GM23338 (cell line): ENCODE results near the gene FREY1. TPM values are rescaled to one million over a fixed set of nuclear protein-coding genes. Genes with fewer than 3 reads are reported as not detected.
A peak's percentile ranks its signal among the peaks of the same experiment; 100 is the strongest.

ENCODE experiments used
- ATAC-seq: fragments of 200-7000 bp; cut with Tn5 transposase; 3 replicates; pipeline ENCODE4 v1.9.1; 2020
- DNase-seq: peaks from one replicate; pipeline ENCODE4 v3.0.0-alpha.2; 2015; ENCODE audit warnings: low spot score
- H2AFZ ChIP-seq: fragments of 200-600 bp; sonication (generic); 2 replicates; pipeline ENCODE4 v1.8.0; 2016; ENCODE audit warnings: antibody characterized with exemption, mild to moderate bottlenecking, moderate library complexity
- H3F3A ChIP-seq: fragments of 200-600 bp; sonication (generic); replicated peaks from 2 replicates; pipeline ENCODE4 v1.8.0; 2017; ENCODE audit warnings: antibody characterized with exemption, mixed run types, low read depth
- H3K27ac ChIP-seq: fragments of 200-600 bp; sonication (generic); 2 replicates; pipeline ENCODE4 v1.6.1; 2016; ENCODE audit warnings: low read depth
- H3K27me3 ChIP-seq: fragments of 200-600 bp; sonication (generic); 2 replicates; pipeline ENCODE4 v1.8.0; 2016; ENCODE audit warnings: mild to moderate bottlenecking, mixed run types, moderate library complexity; ENCODE audit not compliant: insufficient read depth
- H3K36me3 ChIP-seq: fragments of 200-600 bp; sonication (generic); 2 replicates; pipeline ENCODE4 v1.8.0; 2016; ENCODE audit warnings: mild to moderate bottlenecking; ENCODE audit not compliant: insufficient read depth
- H3K4me1 ChIP-seq: fragments of 200-600 bp; sonication (generic); 2 replicates; pipeline ENCODE4 v1.8.0; 2016; ENCODE audit warnings: mild to moderate bottlenecking, moderate library complexity; ENCODE audit not compliant: insufficient read depth
- H3K4me2 ChIP-seq: fragments of 200-600 bp; sonication (generic); 2 replicates; pipeline ENCODE4 v1.7.1; 2017; ENCODE audit warnings: mixed run types
- H3K4me3 ChIP-seq: fragments of 200-600 bp; sonication (generic); 2 replicates; pipeline ENCODE4 v1.6.1; 2016; ENCODE audit warnings: mixed run types
- H3K79me2 ChIP-seq: fragments of 200-600 bp; sonication (generic); replicated peaks from 2 replicates; pipeline ENCODE4 v1.8.0; 2017; ENCODE audit warnings: mild to moderate bottlenecking; ENCODE audit not compliant: insufficient read depth
- H3K9me2 ChIP-seq: fragments of 200-600 bp; sonication (generic); 2 replicates; pipeline ENCODE4 v1.8.0; 2017; ENCODE audit not compliant: insufficient read depth
- H4K20me1 ChIP-seq: fragments of 200-600 bp; sonication (generic); replicated peaks from 2 replicates; pipeline ENCODE4 v1.8.0; 2017; ENCODE audit warnings: mild to moderate bottlenecking; ENCODE audit not compliant: insufficient read depth
- H3K27ac Mint-ChIP-seq: 2 replicates; pipeline ENCODE4 v1.8.0; 2020; ENCODE audit warnings: inconsistent platforms, mild to moderate bottlenecking, moderate library complexity, mixed read lengths
- H3K27me3 Mint-ChIP-seq: 3 replicates; pipeline ENCODE4 v1.8.0; 2022; ENCODE audit warnings: low read depth, mild to moderate bottlenecking, moderate library complexity, mixed read lengths, inconsistent platforms; ENCODE audit not compliant: insufficient read depth, poor library complexity
- H3K36me3 Mint-ChIP-seq: 3 replicates; pipeline ENCODE4 v1.8.0; 2021; ENCODE audit warnings: low read depth, mild to moderate bottlenecking, inconsistent platforms, moderate library complexity, mixed read lengths
- H3K4me1 Mint-ChIP-seq: 3 replicates; pipeline ENCODE4 v1.8.0; 2020; ENCODE audit warnings: mild to moderate bottlenecking, inconsistent platforms, mixed read lengths
- H3K4me3 Mint-ChIP-seq: 3 replicates; pipeline ENCODE4 v1.8.0; 2021; ENCODE audit warnings: moderate library complexity, mild to moderate bottlenecking, inconsistent platforms, mixed read lengths
- H3K9me3 Mint-ChIP-seq: 3 replicates; pipeline ENCODE4 v1.8.0; 2020; ENCODE audit warnings: moderate library complexity, mild to moderate bottlenecking, inconsistent platforms, mixed read lengths
- EZH2 ChIP-seq: fragments of 200-600 bp; sonication (generic); IDR thresholded peaks from one replicate; pipeline ENCODE4 v1.8.0; 2017; ENCODE audit warnings: antibody characterized with exemption, mild to moderate bottlenecking, low read depth; ENCODE audit not compliant: unreplicated experiment
- JUNB ChIP-seq: IDR thresholded peaks from one replicate; pipeline ENCODE4 v1.6.1; 2016; ENCODE audit warnings: antibody characterized with exemption; ENCODE audit not compliant: unreplicated experiment
- REST ChIP-seq: IDR thresholded peaks from one replicate; pipeline ENCODE4 v1.6.1; 2018; ENCODE audit warnings: antibody characterized with exemption; ENCODE audit not compliant: unreplicated experiment
- polyA plus RNA-seq: library from polyadenylated mRNA; unstranded; fragments of >200 nt; fragmentation: Nextera tagmentation; extraction: Ambion mirVana; gene quantifications from 2 replicates; pipeline ENCODE4 v1.2.1, GENCODE V29; 2016
- total RNA-seq: library from RNA; depleted of rRNA; stranded (reverse); fragments of >200 nt; shearing (Covaris generic); gene quantifications from 2 replicates; pipeline ENCODE4 v1.2.3, GENCODE V29; 2014

Gene FREY1
- total and polyA plus RNA-seq, 2 experiments from 2014 or later = 1.1 TPM; not detected in 1

GRCh38 chr11:45896422-45896984 lies 10.6 kb downstream of the FREY1 start:
- H3F3A ChIP-seq = 0 out of 2 replicates have a peak, but pooled peaks cover 5% of the 10 kb centered on the region
- no peaks in the 10 kb centered on the region for H3K36me3 ChIP-seq
- peak overlapping the region; percentile 74 for H3K4me2 ChIP-seq
- H3K79me2 ChIP-seq = no peaks in the 10 kb centered on the region; the same call in 1 of the 2 replicates
- DNase-seq (peak; percentile 85), ATAC-seq (peak; percentile 66)
- Mint-ChIP-seq H3K27ac (no peak overlapping the region), H3K9me3 (no peaks in the 10 kb centered on the region), H3K4me1 (peaks cover 44% of the 10 kb centered on the region), H3K36me3 (no peaks in the 10 kb centered on the region; the same call in 2 of the 3 replicates), H3K4me3 (peak overlapping the region; percentile 36; the same call in 2 of the 3 replicates), H3K27me3 (peaks cover 17% of the 10 kb centered on the region)
- H3K27ac ChIP-seq = no peak overlapping the region
- peaks cover 3% of the 10 kb centered on the region; the same call in 1 of the 2 replicates for H3K27me3 ChIP-seq
- peaks cover 31% of the 10 kb centered on the region for H3K4me1 ChIP-seq
- H2AFZ ChIP-seq = no peak overlapping the region
- no peaks in the 10 kb centered on the region for H3K9me2 ChIP-seq
- TF ChIP-seq REST (peak; percentile 59), EZH2 (no peak)
- peak overlapping the region; percentile 37 for H3K4me3 ChIP-seq
- H4K20me1 ChIP-seq = peaks cover 11% of the 10 kb centered on the region

- no peaks in the 10 kb centered on the region for H3K9me2 ChIP-seq
- no peak for DNase-seq
- no peak for ATAC-seq
- Mint-ChIP-seq H3K27me3 (peaks cover 13% of the 10 kb centered on the region), H3K36me3 (no peaks in the 10 kb centered on the region; the same call in 2 of the 3 replicates), H3K4me1 (peaks cover 40% of the 10 kb centered on the region), H3K4me3 (no peak overlapping the region), H3K27ac (no peak overlapping the region), H3K9me3 (no peaks in the 10 kb centered on the region)
- no peak for TF ChIP-seq JUNB
- no peak overlapping the region for H3K27ac ChIP-seq
- H3F3A ChIP-seq = 0 out of 2 replicates have a peak, but pooled peaks cover 5% of the 10 kb centered on the region
- H2AFZ ChIP-seq = no peak overlapping the region
- peak overlapping the region; percentile 37 for H3K4me3 ChIP-seq
- H3K27me3 ChIP-seq = peaks cover 2% of the 10 kb centered on the region; the same call in 1 of the 2 replicates
- H3K4me2 ChIP-seq = peak overlapping the region; percentile 74
- H3K4me1 ChIP-seq = peaks cover 27% of the 10 kb centered on the region
- H3K36me3 ChIP-seq = no peaks in the 10 kb centered on the region
- no peaks in the 10 kb centered on the region for H3K79me2 ChIP-seq
- peaks cover 9% of the 10 kb centered on the region for H4K20me1 ChIP-seq
Observed at GRCh38 chr11:45895553-45896259, 11.4 kb downstream of the FREY1 start.
